ENCODE measurements around the gene PCDHGA12.

PCDHGA12 gene

GRCh38 chr5:141439411-141440141 is 9.3 kb downstream of the PCDHGA12 start:
- DNase-seq (ENCODE audit: low read depth), result no peak
- no peak overlapping the region for H3K4me3 ChIP-seq (ENCODE audit: low read depth, low read length)
- no peak for TF ChIP-seq CTCF (IDR thresholded peaks at IDR 0.05; ENCODE audit: insufficient read depth, low read depth, low read length, missing control alignments)

- DNase-seq (ENCODE audit: low read depth), result no peak
- TF ChIP-seq CTCF (IDR thresholded peaks at IDR 0.05; ENCODE audit: insufficient read depth, low read depth, low read length, missing control alignments), result no peak
- no peak overlapping the region for H3K4me3 ChIP-seq (ENCODE audit: low read depth, low read length)
Observed at GRCh38 chr5:141440341-141440740, 10.0 kb downstream of the PCDHGA12 start.

- no peak for DNase-seq (ENCODE audit: low read depth)
- no peak overlapping the region for H3K4me3 ChIP-seq (ENCODE audit: low read depth, low read length)
- TF ChIP-seq CTCF (IDR thresholded peaks at IDR 0.05; ENCODE audit: insufficient read depth, low read depth, low read length, missing control alignments), result no peak
Observed at GRCh38 chr5:141441571-141442170, 11.4 kb downstream of the PCDHGA12 start.

GRCh38 chr5:141465351-141465750 is 35.0 kb downstream of the PCDHGA12 start:
- no peak overlapping the region for H3K4me3 ChIP-seq (ENCODE audit: low read depth, low read length)
- TF ChIP-seq CTCF (IDR thresholded peaks at IDR 0.05; ENCODE audit: insufficient read depth, low read depth, low read length, missing control alignments), result no peak
- DNase-seq (ENCODE audit: low read depth), result no peak

- peak; percentile 53 for TF ChIP-seq CTCF (IDR thresholded peaks at IDR 0.05; ENCODE audit: insufficient read depth, low read depth, low read length, missing control alignments)
- DNase-seq (ENCODE audit: low read depth), result peak; percentile 89
- peak within 1 kb of the TSS; percentile 90 for H3K4me3 ChIP-seq (ENCODE audit: low read depth, low read length)
Observed at GRCh38 chr5:141475625-141476131, 45.4 kb downstream of the PCDHGA12 start, which contains the start of gene PCDHGC3. Gene PCDHGC3, plus strand, starts transcription at chr5:141475966. Its CDS starts 151 bp downstream, at chr5:141476117.

GRCh38 chr5:141476132-141476911 is 46.0 kb downstream of the PCDHGA12 start:
- H3K4me3 ChIP-seq (ENCODE audit: low read depth, low read length), result peak overlapping the region; percentile 90
- no peak for TF ChIP-seq CTCF (IDR thresholded peaks at IDR 0.05; ENCODE audit: insufficient read depth, low read depth, low read length, missing control alignments)
- peak; percentile 51 for DNase-seq (ENCODE audit: low read depth)
